SK-N-SH (cell line): ENCODE data around the gene CATSPERZ.

Experiments
- CHD2 ChIP-seq: fragments of 150-350 bp; IDR thresholded peaks from 2 replicates; pipeline ENCODE4 v1.6.1; 2018; ENCODE audit warnings: low read length; ENCODE audit not compliant: partially characterized antibody
- CTCF ChIP-seq: fragments of 200-600 bp; sonication (generic); IDR thresholded peaks from 2 replicates; pipeline ENCODE4 v1.6.1; 2017; ENCODE audit warnings: antibody characterized with exemption, mild to moderate bottlenecking, moderate library complexity
- EZH2phosphoT487 ChIP-seq: fragments of 200-600 bp; sonication (generic); IDR thresholded peaks from 2 replicates; pipeline ENCODE4 v1.6.1; 2017; ENCODE audit warnings: low read depth, mixed run types, mild to moderate bottlenecking, antibody characterized with exemption, moderate library complexity, borderline replicate concordance
- FOXJ3 ChIP-seq: sonication (generic); formaldehyde crosslinking; IDR thresholded peaks from 2 replicates; pipeline ENCODE4 v1.5.1; 2020; ENCODE audit warnings: mild to moderate bottlenecking, missing genetic modification reagents
- IRF3 ChIP-seq: fragments of 150-350 bp; IDR thresholded peaks from 2 replicates; pipeline ENCODE4 v1.6.1; 2016; ENCODE audit warnings: mild to moderate bottlenecking, low read depth, low read length
- MAX ChIP-seq: IDR thresholded peaks from 2 replicates; pipeline ENCODE4 v1.4.0; 2012; ENCODE audit warnings: low read depth
- PBX3 ChIP-seq: IDR thresholded peaks from 2 replicates; pipeline ENCODE4; 2012
- RAD21 ChIP-seq: IDR thresholded peaks from 2 replicates; pipeline ENCODE4 v1.6.1; 2012; ENCODE audit warnings: mild to moderate bottlenecking, low read length
- RFX5 ChIP-seq: IDR thresholded peaks from 2 replicates; pipeline ENCODE4 v1.6.1; 2012; ENCODE audit warnings: mild to moderate bottlenecking, improper control_type of control experiment, low read length
- SIN3A ChIP-seq: IDR thresholded peaks from 2 replicates; pipeline ENCODE4 v1.6.1; 2012; ENCODE audit warnings: low read depth, mild to moderate bottlenecking, low read length, moderate library complexity, borderline replicate concordance
- TEAD4 ChIP-seq: IDR thresholded peaks from 2 replicates; pipeline ENCODE4 v1.4.0; 2012; ENCODE audit warnings: mild to moderate bottlenecking, borderline replicate concordance; ENCODE audit not compliant: insufficient read depth
- USF2 ChIP-seq: fragments of 150-350 bp; IDR thresholded peaks from 2 replicates; pipeline ENCODE4 v1.6.1; 2017; ENCODE audit warnings: antibody characterized with exemption, low read length, low read depth, borderline replicate concordance
- ZBTB33 ChIP-seq: IDR thresholded peaks from 2 replicates; pipeline ENCODE4 v1.4.0; 2012; ENCODE audit warnings: low read depth, borderline replicate concordance

- TF ChIP-seq CTCF (no peak), MAX (no peak), EZH2phosphoT487 (no peak), TEAD4 (no peak), FOXJ3 (CRISPR knock-in tag) (no peak), RFX5 (no peak), SIN3A (no peak), USF2 (no peak), IRF3 (no peak), CHD2 (no peak), PBX3 (no peak), RAD21 (no peak), ZBTB33 (no peak)
These were observed 27.2 kb downstream of the CATSPERZ start for GRCh38 chr11:64327375-64327774.
